ENCODE data around the gene HEPACAM.

The HEPACAM gene

GRCh38 chr11:124961972-124962609 lies 26.2 kb upstream of the HEPACAM start:
- no peak overlapping the region for H3K9ac ChIP-seq (ENCODE audit: low read depth, low read length)
- no peaks in the 10 kb centered on the region for H3K9me3 ChIP-seq (replicated peaks; ENCODE audit: low read length)
- H3K4me3 ChIP-seq (ENCODE audit: low read length) = no peak overlapping the region

DNA sequence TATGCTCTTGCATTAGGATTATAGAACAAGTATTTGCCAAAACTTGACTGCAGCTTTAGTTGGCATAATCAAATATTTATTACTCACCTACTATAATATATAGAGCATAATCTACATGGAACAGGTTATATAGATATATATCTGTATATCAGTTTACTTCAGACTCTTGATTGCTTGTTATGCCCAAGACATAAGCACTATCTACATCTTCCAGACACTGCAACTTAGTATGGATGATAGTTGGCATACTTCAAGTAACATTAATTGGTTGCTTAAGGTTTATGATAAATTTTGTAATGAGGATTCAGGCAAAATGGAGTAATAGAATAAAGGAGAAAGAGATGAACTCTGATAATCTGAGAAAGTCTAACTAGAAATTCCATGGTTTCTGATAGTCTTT lies 19.2 kb upstream of the HEPACAM start:
- H3K9ac ChIP-seq (ENCODE audit: low read depth, low read length) = peak overlapping the region; percentile 85
- H3K36me3 ChIP-seq (ENCODE audit: insufficient read depth, low read length) = no peaks in the 10 kb centered on the region
- peak overlapping the region; percentile 92 for H3K4me2 ChIP-seq (ENCODE audit: low read length)
- no peaks in the 10 kb centered on the region for H3K9me3 ChIP-seq (replicated peaks; ENCODE audit: low read length)
- peaks cover 15% of the 10 kb centered on the region for H3K4me1 ChIP-seq (ENCODE audit: control insufficient read depth, insufficient read depth, low read length)
- H3K4me3 ChIP-seq (ENCODE audit: low read length) = peak overlapping the region; percentile 80
- H3K27me3 ChIP-seq (ENCODE audit: control insufficient read depth, insufficient read depth, low read length) = no peaks in the 10 kb centered on the region

More at GRCh38 chr11:124961972-124962609, 26.2 kb upstream of the HEPACAM start:
- H3K4me2 ChIP-seq (ENCODE audit: low read length) = no peak overlapping the region
- H3K36me3 ChIP-seq (ENCODE audit: insufficient read depth, low read length) = no peaks in the 10 kb centered on the region
- no peaks in the 10 kb centered on the region for H3K27me3 ChIP-seq (ENCODE audit: control insufficient read depth, insufficient read depth, low read length)
- H3K4me1 ChIP-seq (ENCODE audit: control insufficient read depth, insufficient read depth, low read length) = no peaks in the 10 kb centered on the region

GRCh38 chr11:124954590-124954955 lies 18.7 kb upstream of the HEPACAM start:
- Histone ChIP-seq H3K4me3 (ENCODE audit: low read length) (peak overlapping the region; percentile 80), H3K9ac (ENCODE audit: low read depth, low read length) (peak overlapping the region; percentile 85), H3K4me1 (ENCODE audit: control insufficient read depth, insufficient read depth, low read length) (peaks cover 15% of the 10 kb centered on the region), H3K27me3 (ENCODE audit: control insufficient read depth, insufficient read depth, low read length) (no peaks in the 10 kb centered on the region), H3K9me3 (replicated peaks; ENCODE audit: low read length) (no peaks in the 10 kb centered on the region), H3K4me2 (ENCODE audit: low read length) (peak overlapping the region; percentile 92), H3K36me3 (ENCODE audit: insufficient read depth, low read length) (no peaks in the 10 kb centered on the region)

DNA sequence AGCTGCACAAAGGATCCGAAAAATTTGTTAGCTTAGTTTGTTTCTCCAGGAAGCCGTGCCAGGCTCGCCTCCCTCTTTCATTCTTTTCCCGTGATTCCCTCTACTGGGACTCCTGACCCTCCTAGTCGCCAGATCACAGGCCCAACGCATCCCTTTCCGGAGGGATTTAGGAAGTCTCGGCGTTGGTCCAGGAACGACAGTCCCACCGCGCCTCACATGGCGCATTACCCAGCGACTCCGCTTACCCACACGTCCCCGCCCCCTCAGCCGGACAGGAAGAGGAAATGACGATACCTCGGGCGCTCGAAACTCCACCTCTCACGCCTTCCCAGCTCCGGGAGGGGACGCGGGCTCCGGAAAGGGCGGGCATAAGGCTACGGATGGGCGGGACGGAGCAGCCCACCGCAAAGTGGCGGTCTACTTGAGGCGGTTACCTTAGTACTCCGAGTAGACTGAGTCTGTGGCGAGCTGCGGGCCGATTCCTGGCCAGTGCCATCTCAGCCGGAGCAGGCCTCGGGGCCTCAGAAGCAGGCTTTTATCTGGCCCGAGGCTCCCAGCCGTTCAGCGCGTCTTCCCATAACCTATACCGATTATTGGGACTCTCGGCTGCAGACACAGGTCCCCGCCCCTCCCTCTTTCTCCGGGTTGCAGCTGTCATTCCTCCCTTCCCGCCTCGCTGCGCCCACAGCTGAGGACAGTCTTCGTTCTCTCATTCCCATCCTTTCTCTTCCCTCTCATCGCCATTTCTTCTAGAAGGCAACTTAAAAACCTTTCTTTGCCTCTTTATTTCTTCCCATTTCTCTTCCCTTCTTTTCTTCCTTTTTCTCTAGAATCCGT lies 18.1 kb upstream of the HEPACAM start, which contains the start of gene CCDC15:
Gene CCDC15 (plus strand): TSS at position 450 of the 837 bp plus-strand sequence. CDS start 531 bp downstream, outside the sequence.
- Histone ChIP-seq H3K9me3 (replicated peaks; ENCODE audit: low read length) (no peaks in the 10 kb centered on the region), H3K27me3 (ENCODE audit: control insufficient read depth, insufficient read depth, low read length) (no peaks in the 10 kb centered on the region), H3K4me1 (ENCODE audit: control insufficient read depth, insufficient read depth, low read length) (peaks cover 15% of the 10 kb centered on the region), H3K36me3 (ENCODE audit: insufficient read depth, low read length) (no peaks in the 10 kb centered on the region), H3K4me3 (ENCODE audit: low read length) (peak within 1 kb of the TSS; percentile 80), H3K9ac (ENCODE audit: low read depth, low read length) (peak within 1 kb of the TSS; percentile 85), H3K4me2 (ENCODE audit: low read length) (peak within 1 kb of the TSS; percentile 92)

GRCh38 chr11:124951341-124951740 lies 15.5 kb upstream of the HEPACAM start:
- H3K4me1 ChIP-seq (ENCODE audit: control insufficient read depth, insufficient read depth, low read length) = peaks cover 15% of the 10 kb centered on the region
- no peaks in the 10 kb centered on the region for H3K36me3 ChIP-seq (ENCODE audit: insufficient read depth, low read length)
- H3K4me3 ChIP-seq (ENCODE audit: low read length) = no peak overlapping the region
- no peaks in the 10 kb centered on the region for H3K9me3 ChIP-seq (replicated peaks; ENCODE audit: low read length)
- no peak overlapping the region for H3K9ac ChIP-seq (ENCODE audit: low read depth, low read length)
- no peak overlapping the region for H3K4me2 ChIP-seq (ENCODE audit: low read length)
- no peaks in the 10 kb centered on the region for H3K27me3 ChIP-seq (ENCODE audit: control insufficient read depth, insufficient read depth, low read length)

DNA sequence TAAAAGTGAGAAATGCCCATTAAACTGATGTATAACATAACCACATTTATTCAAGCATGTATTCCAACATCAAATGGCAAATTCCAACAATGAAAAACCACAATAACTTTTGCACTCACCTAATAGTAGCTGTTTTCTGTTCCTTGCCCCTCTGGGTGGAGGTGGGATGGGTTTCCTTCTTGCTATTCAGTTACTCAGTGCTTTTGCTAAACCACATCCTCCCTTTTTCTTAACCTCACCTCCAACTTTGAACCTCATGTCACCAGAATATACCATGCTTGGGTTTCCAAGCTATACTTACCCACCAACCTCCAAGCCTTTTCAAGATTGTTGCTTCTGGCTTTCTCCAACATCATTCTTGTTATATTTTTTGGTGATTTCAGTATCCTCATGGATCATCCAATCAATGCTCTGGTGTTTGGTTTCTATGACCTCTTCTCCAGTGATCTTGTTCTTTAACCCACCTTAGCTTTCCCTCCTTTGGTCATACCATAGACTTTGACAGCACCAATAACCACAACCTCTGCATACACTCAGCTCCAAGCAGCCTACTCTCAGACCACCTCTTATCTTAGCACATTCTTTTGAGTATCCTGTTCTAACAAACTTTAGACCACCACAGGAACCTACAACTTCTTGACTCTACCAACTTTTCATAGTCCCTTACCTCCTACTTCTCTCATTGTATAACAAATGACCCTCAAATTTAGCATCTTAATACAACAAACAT lies 14.9 kb upstream of the HEPACAM start:
- no peaks in the 10 kb centered on the region for H3K36me3 ChIP-seq (ENCODE audit: insufficient read depth, low read length)
- no peaks in the 10 kb centered on the region for H3K27me3 ChIP-seq (ENCODE audit: control insufficient read depth, insufficient read depth, low read length)
- peaks cover 15% of the 10 kb centered on the region for H3K4me1 ChIP-seq (ENCODE audit: control insufficient read depth, insufficient read depth, low read length)
- H3K9me3 ChIP-seq (replicated peaks; ENCODE audit: low read length) = no peaks in the 10 kb centered on the region
- no peak overlapping the region for H3K4me2 ChIP-seq (ENCODE audit: low read length)
- no peak overlapping the region for H3K9ac ChIP-seq (ENCODE audit: low read depth, low read length)
- H3K4me3 ChIP-seq (ENCODE audit: low read length) = no peak overlapping the region

DNA sequence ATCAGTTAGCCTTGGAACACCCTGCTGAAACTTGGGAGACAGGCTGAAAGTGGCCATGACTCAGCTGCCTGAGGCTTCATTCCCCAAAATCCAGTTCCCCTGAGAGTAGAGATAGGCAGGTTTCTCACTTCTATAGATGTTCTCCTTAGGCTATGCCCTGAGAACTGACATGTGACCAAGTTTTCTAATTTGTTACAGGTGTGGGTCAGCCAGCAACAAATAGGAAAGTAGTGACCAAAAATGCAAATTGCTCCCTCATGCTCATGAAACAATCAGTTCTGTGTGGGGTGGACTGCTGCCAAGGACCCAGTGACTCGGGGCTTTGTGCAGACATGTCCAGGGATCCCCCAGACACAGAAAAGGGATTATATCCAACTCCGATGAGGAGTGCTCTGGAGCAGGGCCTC lies 10.9 kb upstream of the HEPACAM start:
- no peak overlapping the region for H3K4me3 ChIP-seq (ENCODE audit: low read length)

DNA sequence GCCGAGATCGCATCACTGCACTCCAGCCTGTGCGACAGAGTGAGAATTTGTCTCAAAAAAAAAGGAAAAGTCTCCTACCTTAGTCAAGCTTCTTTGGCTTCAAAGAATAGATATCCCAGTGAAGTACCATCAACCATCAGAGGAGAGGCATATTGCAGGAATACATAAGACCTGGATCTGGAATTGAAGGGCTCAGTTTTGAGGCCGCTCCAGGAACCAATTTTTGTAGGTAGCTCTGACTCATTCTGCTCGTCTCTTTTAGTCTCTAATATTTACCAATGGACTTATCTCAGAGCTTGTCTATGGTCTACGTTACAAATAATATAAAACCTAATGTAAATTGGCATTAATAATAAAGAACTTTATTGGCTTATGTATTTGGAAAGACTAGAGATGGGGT lies 10.0 kb upstream of the HEPACAM start:
- H3K4me3 ChIP-seq (ENCODE audit: low read length) = no peak overlapping the region
- H3K9me3 ChIP-seq (replicated peaks; ENCODE audit: low read length) = no peaks in the 10 kb centered on the region
- no peak overlapping the region for H3K4me2 ChIP-seq (ENCODE audit: low read length)
- no peaks in the 10 kb centered on the region for H3K4me1 ChIP-seq (ENCODE audit: control insufficient read depth, insufficient read depth, low read length)
- H3K9ac ChIP-seq (ENCODE audit: low read depth, low read length) = no peak overlapping the region
- H3K27me3 ChIP-seq (ENCODE audit: control insufficient read depth, insufficient read depth, low read length) = no peaks in the 10 kb centered on the region
- H3K36me3 ChIP-seq (ENCODE audit: insufficient read depth, low read length) = no peaks in the 10 kb centered on the region

More for the DNA sequence above, 10.9 kb upstream of the HEPACAM start:
- Histone ChIP-seq H3K27me3 (ENCODE audit: control insufficient read depth, insufficient read depth, low read length) (no peaks in the 10 kb centered on the region), H3K4me1 (ENCODE audit: control insufficient read depth, insufficient read depth, low read length) (no peaks in the 10 kb centered on the region), H3K4me2 (ENCODE audit: low read length) (no peak overlapping the region), H3K36me3 (ENCODE audit: insufficient read depth, low read length) (no peaks in the 10 kb centered on the region), H3K9me3 (replicated peaks; ENCODE audit: low read length) (no peaks in the 10 kb centered on the region), H3K9ac (ENCODE audit: low read depth, low read length) (no peak overlapping the region)

GRCh38 chr11:124944565-124944964 lies 8.7 kb upstream of the HEPACAM start:
- Histone ChIP-seq H3K9ac (ENCODE audit: low read depth, low read length) (no peak overlapping the region), H3K4me2 (ENCODE audit: low read length) (no peak overlapping the region), H3K36me3 (ENCODE audit: insufficient read depth, low read length) (no peaks in the 10 kb centered on the region), H3K27me3 (ENCODE audit: control insufficient read depth, insufficient read depth, low read length) (no peaks in the 10 kb centered on the region), H3K9me3 (replicated peaks; ENCODE audit: low read length) (no peaks in the 10 kb centered on the region), H3K4me1 (ENCODE audit: control insufficient read depth, insufficient read depth, low read length) (no peaks in the 10 kb centered on the region), H3K4me3 (ENCODE audit: low read length) (no peak overlapping the region)

DNA sequence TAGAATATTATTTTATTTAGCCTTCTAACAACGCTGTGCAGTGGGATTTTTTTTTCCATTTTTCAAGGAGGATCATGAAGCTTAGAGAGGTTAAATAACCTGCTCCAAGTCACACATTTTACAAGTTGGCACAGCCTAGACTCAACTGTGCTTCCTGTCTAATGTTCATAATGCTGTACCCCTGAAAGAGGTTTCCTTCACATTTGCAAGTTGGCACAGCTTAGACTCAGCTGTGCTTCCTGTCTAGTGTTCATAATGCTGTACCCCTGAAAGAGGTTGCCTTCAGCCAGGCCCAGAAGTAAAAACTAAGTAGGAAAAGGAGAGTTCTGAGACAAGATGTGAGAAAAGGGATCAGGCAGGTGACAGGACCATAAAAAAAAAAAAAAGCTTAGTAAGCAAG lies 7.9 kb upstream of the HEPACAM start:
- H3K4me3 ChIP-seq (ENCODE audit: low read length) = no peak overlapping the region
- no peaks in the 10 kb centered on the region for H3K9me3 ChIP-seq (replicated peaks; ENCODE audit: low read length)
- H3K4me2 ChIP-seq (ENCODE audit: low read length) = no peak overlapping the region
- no peaks in the 10 kb centered on the region for H3K36me3 ChIP-seq (ENCODE audit: insufficient read depth, low read length)
- H3K4me1 ChIP-seq (ENCODE audit: control insufficient read depth, insufficient read depth, low read length) = no peaks in the 10 kb centered on the region
- no peaks in the 10 kb centered on the region for H3K27me3 ChIP-seq (ENCODE audit: control insufficient read depth, insufficient read depth, low read length)
- no peak overlapping the region for H3K9ac ChIP-seq (ENCODE audit: low read depth, low read length)

DNA sequence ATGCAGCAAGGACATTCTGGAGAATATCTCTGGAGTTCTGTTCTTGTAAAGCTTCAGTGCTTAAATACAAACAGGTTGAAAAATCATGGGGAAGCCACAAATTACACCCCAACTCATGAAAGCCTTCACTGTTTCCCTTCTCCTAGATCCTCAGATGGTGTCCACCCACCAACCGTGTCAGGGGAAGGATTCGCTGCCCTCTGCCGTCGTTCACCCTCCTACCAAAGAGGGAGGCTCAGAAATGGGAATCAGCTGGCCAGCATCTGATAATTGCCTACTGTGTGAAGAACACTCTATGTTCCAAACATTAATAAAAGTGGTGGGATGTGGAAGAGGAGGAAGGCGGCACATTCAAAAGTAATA lies 7.4 kb upstream of the HEPACAM start:
- no peaks in the 10 kb centered on the region for H3K27me3 ChIP-seq (ENCODE audit: control insufficient read depth, insufficient read depth, low read length)
- H3K36me3 ChIP-seq (ENCODE audit: insufficient read depth, low read length) = no peaks in the 10 kb centered on the region
- H3K9ac ChIP-seq (ENCODE audit: low read depth, low read length) = no peak overlapping the region
- no peaks in the 10 kb centered on the region for H3K9me3 ChIP-seq (replicated peaks; ENCODE audit: low read length)
- no peak overlapping the region for H3K4me2 ChIP-seq (ENCODE audit: low read length)
- no peaks in the 10 kb centered on the region for H3K4me1 ChIP-seq (ENCODE audit: control insufficient read depth, insufficient read depth, low read length)
- H3K4me3 ChIP-seq (ENCODE audit: low read length) = no peak overlapping the region
